WTC11 (cell line): ENCODE data around the gene F13A1. TPM values are rescaled to one million over a fixed set of nuclear protein-coding genes. Genes with fewer than 3 reads are reported as not detected.
A peak's percentile ranks its signal among the peaks of the same experiment; 100 is the strongest.

Experiments used
- ATAC-seq: fragments of 200-7000 bp; cut with Tn5 transposase; 2 replicates; pipeline ENCODE4 v1.10.0; 2021; ENCODE audit warnings: mild to moderate bottlenecking, moderate library complexity
- CTCF ChIA-PET: fragments of 300-600 bp; sonication (Branson Sonifier 250); formaldehyde crosslinking; loops from one replicate; lab custom pipeline; 2021; ENCODE audit warnings: antibody characterized with exemption; lab: Charles Lee
- POLR2A ChIA-PET: fragments of 350-600 bp; sonication (Branson Sonifier 250); formaldehyde crosslinking; loops from one replicate; lab custom pipeline; 2021; ENCODE audit warnings: antibody characterized with exemption; lab: Charles Lee
- DNase-seq: peaks from one replicate; pipeline ENCODE4 v3.0.0; 2021; ENCODE audit warnings: low spot score
- H3K27ac Mint-ChIP-seq: 2 replicates; pipeline ENCODE4 v1.8.0; 2021; ENCODE audit warnings: mixed read lengths
- H3K27me3 Mint-ChIP-seq: 2 replicates; pipeline ENCODE4 v1.8.0; 2021; ENCODE audit warnings: low read depth, mild to moderate bottlenecking, moderate library complexity, mixed read lengths
- H3K36me3 Mint-ChIP-seq: 2 replicates; pipeline ENCODE4 v1.8.0; 2021; ENCODE audit warnings: mixed read lengths
- H3K4me1 Mint-ChIP-seq: 2 replicates; pipeline ENCODE4 v1.8.0; 2022; ENCODE audit warnings: mixed read lengths
- H3K4me3 Mint-ChIP-seq: 2 replicates; pipeline ENCODE4 v1.8.0; 2021; ENCODE audit warnings: mild to moderate bottlenecking, moderate library complexity, mixed read lengths
- H3K9me3 Mint-ChIP-seq: 2 replicates; pipeline ENCODE4 v1.8.0; 2021; ENCODE audit warnings: mixed read lengths
- ATF2 ChIP-seq: sonication (generic); formaldehyde crosslinking; IDR thresholded peaks from 2 replicates; pipeline ENCODE4 v1.8.1; 2022; ENCODE audit warnings: low read depth, missing genetic modification reagents, borderline replicate concordance
- CTCF ChIP-seq: fragments of 200-600 bp; IDR thresholded peaks from 2 replicates; pipeline ENCODE4 v1.8.0; 2022; ENCODE audit warnings: antibody characterized with exemption
- E2F1 ChIP-seq: sonication (generic); formaldehyde crosslinking; IDR thresholded peaks from 2 replicates; pipeline ENCODE4 v1.8.0; 2022; ENCODE audit warnings: mild to moderate bottlenecking, missing genetic modification reagents
- ELF4 ChIP-seq: sonication (generic); formaldehyde crosslinking; IDR thresholded peaks from 2 replicates; pipeline ENCODE4 v1.8.1; 2022; ENCODE audit warnings: low read depth, mild to moderate bottlenecking, moderate library complexity, missing genetic modification reagents
- GABPB1 ChIP-seq: sonication (generic); formaldehyde crosslinking; IDR thresholded peaks from 2 replicates; pipeline ENCODE4 v1.8.1; 2023; ENCODE audit warnings: mild to moderate bottlenecking, missing genetic modification reagents
- GRHL2 ChIP-seq: fragments of 250-450 bp; sonication (Bioruptor Pico); IDR thresholded peaks from 2 replicates; pipeline ENCODE4 v1.8.0; 2022; ENCODE audit warnings: mild to moderate bottlenecking, moderate library complexity; ENCODE audit not compliant: insufficient replicate concordance, severe bottlenecking
- IRF2 ChIP-seq: sonication (generic); formaldehyde crosslinking; IDR thresholded peaks from 2 replicates; pipeline ENCODE4 v1.8.0; 2022; ENCODE audit warnings: low read depth, missing genetic modification reagents, borderline replicate concordance
- JUN ChIP-seq: sonication (generic); formaldehyde crosslinking; IDR thresholded peaks from 2 replicates; pipeline ENCODE4 v1.8.0; 2023; ENCODE audit warnings: mild to moderate bottlenecking, missing genetic modification reagents
- TP53 ChIP-seq: sonication (generic); formaldehyde crosslinking; IDR thresholded peaks from 2 replicates; pipeline ENCODE4 v1.8.1; 2023; ENCODE audit warnings: mild to moderate bottlenecking, missing genetic modification reagents
- ZBTB21 ChIP-seq: sonication (generic); formaldehyde crosslinking; IDR thresholded peaks from 2 replicates; pipeline ENCODE4 v1.8.1; 2023; ENCODE audit warnings: mild to moderate bottlenecking, missing genetic modification reagents, borderline replicate concordance
- ZNF138 ChIP-seq: sonication (generic); formaldehyde crosslinking; conservative IDR thresholded peaks from 2 replicates; pipeline ENCODE4 v1.8.1; 2022; ENCODE audit warnings: mild to moderate bottlenecking, moderate library complexity, missing genetic modification reagents
- ZNF263 ChIP-seq: sonication (generic); formaldehyde crosslinking; IDR thresholded peaks from 2 replicates; pipeline ENCODE4 v1.8.1; 2022; ENCODE audit warnings: low read depth, mild to moderate bottlenecking, moderate library complexity, missing genetic modification reagents
- total RNA-seq: library from RNA; stranded (reverse); gene quantifications from 3 replicates; pipeline ENCODE4 v1.2.3, GENCODE V29; 2021
- TF ChIP-seq, protein P1 (sequence below): sonication (generic); formaldehyde crosslinking; conservative IDR thresholded peaks from 2 replicates; pipeline ENCODE4 v1.8.1; 2023; ENCODE audit warnings: mild to moderate bottlenecking, low read depth, missing genetic modification reagents, moderate library complexity
- TF ChIP-seq, protein P2 (sequence below): sonication (generic); formaldehyde crosslinking; IDR thresholded peaks from 2 replicates; pipeline ENCODE4 v1.8.0; 2023; ENCODE audit warnings: missing genetic modification reagents
- TF ChIP-seq, protein P3 (sequence below): sonication (generic); formaldehyde crosslinking; IDR thresholded peaks from 2 replicates; pipeline ENCODE4 v1.8.0; 2023; ENCODE audit warnings: missing genetic modification reagents, mild to moderate bottlenecking, borderline replicate concordance
- TF ChIP-seq, protein P4 (sequence below): sonication (generic); formaldehyde crosslinking; IDR thresholded peaks from 2 replicates; pipeline ENCODE4 v1.8.1; 2022; ENCODE audit warnings: mild to moderate bottlenecking, moderate library complexity, missing genetic modification reagents

F13A1 gene
- total RNA-seq, 1 experiment from 2014 or later: 1.0 TPM

DNA sequence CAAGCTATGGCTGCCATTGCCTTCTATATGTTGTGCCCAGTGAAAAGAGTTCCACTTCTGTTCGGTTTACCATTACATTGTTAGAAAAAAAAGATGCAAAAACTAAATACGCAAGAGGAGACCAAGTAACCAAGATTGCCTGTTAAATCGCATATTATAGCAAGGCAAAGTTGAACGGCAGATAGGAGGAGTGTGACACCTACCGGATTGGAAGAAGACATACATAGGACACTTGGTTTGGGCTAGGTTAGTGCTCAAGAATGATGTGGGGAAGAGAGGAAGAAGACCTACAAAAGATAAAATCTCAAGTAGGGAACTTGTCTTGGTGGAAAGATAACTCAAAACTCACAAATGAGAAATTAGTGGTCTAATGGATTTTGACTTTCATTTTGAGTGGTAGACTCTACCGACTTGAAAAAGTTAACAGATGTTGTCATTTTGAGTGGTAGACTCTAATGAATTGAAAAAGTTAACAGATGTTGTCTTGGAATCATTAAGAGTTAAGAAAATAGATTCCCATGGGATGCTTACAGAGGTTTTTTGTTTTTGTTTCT lies 95.5 kb downstream of the F13A1 start:
- H3K36me3 Mint-ChIP-seq: no peaks in the 10 kb centered on the region
- ChIA-PET CTCF (no interaction called here), POLR2A (no interaction called here)
- H3K9me3 Mint-ChIP-seq: no peaks in the 10 kb centered on the region
- H3K4me3 Mint-ChIP-seq: no peak overlapping the region
- no peak overlapping the region for H3K27ac Mint-ChIP-seq
- no peak for TF ChIP-seq TP53 (CRISPR knock-in tag)
- TF ChIP-seq ELF4 (CRISPR knock-in tag): no peak
- TF ChIP-seq, protein P1, sequence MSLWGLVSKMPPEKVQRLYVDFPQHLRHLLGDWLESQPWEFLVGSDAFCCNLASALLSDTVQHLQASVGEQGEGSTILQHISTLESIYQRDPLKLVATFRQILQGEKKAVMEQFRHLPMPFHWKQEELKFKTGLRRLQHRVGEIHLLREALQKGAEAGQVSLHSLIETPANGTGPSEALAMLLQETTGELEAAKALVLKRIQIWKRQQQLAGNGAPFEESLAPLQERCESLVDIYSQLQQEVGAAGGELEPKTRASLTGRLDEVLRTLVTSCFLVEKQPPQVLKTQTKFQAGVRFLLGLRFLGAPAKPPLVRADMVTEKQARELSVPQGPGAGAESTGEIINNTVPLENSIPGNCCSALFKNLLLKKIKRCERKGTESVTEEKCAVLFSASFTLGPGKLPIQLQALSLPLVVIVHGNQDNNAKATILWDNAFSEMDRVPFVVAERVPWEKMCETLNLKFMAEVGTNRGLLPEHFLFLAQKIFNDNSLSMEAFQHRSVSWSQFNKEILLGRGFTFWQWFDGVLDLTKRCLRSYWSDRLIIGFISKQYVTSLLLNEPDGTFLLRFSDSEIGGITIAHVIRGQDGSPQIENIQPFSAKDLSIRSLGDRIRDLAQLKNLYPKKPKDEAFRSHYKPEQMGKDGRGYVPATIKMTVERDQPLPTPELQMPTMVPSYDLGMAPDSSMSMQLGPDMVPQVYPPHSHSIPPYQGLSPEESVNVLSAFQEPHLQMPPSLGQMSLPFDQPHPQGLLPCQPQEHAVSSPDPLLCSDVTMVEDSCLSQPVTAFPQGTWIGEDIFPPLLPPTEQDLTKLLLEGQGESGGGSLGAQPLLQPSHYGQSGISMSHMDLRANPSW (CRISPR knock-in tag): no peak
- no peak for TF ChIP-seq IRF2
- no peak for TF ChIP-seq ZNF138 (CRISPR knock-in tag)
- TF ChIP-seq ZBTB21 (CRISPR knock-in tag): no peak
- TF ChIP-seq, protein P2, sequence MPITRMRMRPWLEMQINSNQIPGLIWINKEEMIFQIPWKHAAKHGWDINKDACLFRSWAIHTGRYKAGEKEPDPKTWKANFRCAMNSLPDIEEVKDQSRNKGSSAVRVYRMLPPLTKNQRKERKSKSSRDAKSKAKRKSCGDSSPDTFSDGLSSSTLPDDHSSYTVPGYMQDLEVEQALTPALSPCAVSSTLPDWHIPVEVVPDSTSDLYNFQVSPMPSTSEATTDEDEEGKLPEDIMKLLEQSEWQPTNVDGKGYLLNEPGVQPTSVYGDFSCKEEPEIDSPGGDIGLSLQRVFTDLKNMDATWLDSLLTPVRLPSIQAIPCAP (CRISPR knock-in tag): no peak
- TF ChIP-seq GABPB1: no peak
- no peak for TF ChIP-seq ATF2 (CRISPR knock-in tag)
- H3K4me1 Mint-ChIP-seq: peaks cover 7% of the 10 kb centered on the region
- no peak for DNase-seq
- H3K27me3 Mint-ChIP-seq: no peaks in the 10 kb centered on the region; the same call in 1 of the 2 replicates
- no peak for ATAC-seq

DNA sequence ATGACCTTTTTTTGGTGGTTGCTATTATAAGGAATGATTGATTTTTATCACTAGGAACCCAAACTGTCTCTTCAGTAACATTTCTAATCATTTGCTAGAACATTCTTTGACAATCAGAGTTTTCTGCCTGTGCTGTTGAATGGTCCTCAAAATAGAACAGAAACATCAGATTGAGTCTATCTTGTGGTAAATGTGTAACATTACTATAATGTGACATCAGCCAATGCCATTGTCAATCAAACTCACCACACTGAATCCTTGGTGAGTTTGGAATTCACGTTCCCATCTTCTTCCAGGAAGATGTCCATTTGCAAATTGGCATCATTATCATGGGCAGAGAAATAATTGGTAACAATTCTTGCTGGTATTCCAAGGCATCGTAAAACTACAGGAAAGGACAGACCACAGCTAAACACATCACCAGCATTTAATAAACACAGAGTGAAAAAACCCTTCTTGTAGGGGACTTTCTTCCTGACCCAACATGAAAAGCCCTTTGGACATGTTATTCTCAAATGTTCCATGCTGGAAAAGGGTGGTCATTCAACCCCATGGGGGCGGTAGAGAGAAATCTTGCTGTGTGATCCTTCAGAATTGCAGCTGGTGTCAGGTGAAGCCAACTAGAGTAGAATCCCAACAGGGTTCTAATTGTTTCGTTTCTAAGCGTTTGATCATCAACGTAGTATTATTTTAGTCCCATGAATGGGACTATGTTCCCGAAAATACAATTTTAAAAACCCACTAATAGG lies 98.5 kb downstream of the F13A1 start:
- peak; percentile 69 for ATAC-seq
- TF ChIP-seq ZNF263 (no peak), CTCF (peak; percentile 51; the same call in 1 of the 2 replicates)
- TF ChIP-seq, all 79 proteins: peak for 1
- Mint-ChIP-seq H3K4me3 (no peak overlapping the region), H3K27ac (no peak overlapping the region), H3K36me3 (no peaks in the 10 kb centered on the region), H3K27me3 (no peaks in the 10 kb centered on the region), H3K9me3 (no peaks in the 10 kb centered on the region), H3K4me1 (peaks cover 12% of the 10 kb centered on the region)
- ChIA-PET CTCF (interaction anchor here (0.6 to 1.8 kb wide), 12 partner anchors 9 to 494 kb away, joined by 3 to 8 read pairs (median 3); no protein-coding TSS in a partner anchor), POLR2A (no interaction called here)
- DNase-seq: peak; percentile 68

DNA sequence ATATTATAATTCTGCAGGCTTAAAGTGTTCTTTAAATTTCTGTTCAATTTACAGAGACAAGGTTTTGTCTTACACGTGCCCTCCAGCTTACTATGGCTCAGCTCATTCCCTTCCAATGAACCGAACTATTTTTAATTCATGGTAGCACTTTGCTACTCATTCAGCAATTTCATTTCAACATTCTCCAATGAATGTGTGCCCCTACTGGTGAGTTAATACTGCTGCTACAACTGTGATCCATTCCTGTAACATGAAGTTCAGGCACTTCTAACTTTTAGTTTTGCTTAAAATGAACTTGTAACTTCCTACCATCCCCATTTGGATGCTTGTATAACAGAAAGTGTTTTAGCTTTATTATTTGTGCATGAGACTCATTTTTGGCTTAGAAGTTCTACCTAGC lies 99.7 kb downstream of the F13A1 start:
- CTCF ChIA-PET: interaction anchor here (0.8 to 1.5 kb wide), 4 partner anchors 14 to 274 kb away, joined by 3 to 4 read pairs (median 4); no protein-coding TSS in a partner anchor
- ATAC-seq (no peak; the same call in 1 of the 2 replicates), DNase-seq (no peak)
- Mint-ChIP-seq H3K27ac (no peak overlapping the region), H3K4me1 (peaks cover 6% of the 10 kb centered on the region), H3K36me3 (no peaks in the 10 kb centered on the region), H3K4me3 (no peak overlapping the region), H3K9me3 (no peaks in the 10 kb centered on the region), H3K27me3 (no peaks in the 10 kb centered on the region)
- POLR2A ChIA-PET: no interaction called here
- TF ChIP-seq, protein P3, sequence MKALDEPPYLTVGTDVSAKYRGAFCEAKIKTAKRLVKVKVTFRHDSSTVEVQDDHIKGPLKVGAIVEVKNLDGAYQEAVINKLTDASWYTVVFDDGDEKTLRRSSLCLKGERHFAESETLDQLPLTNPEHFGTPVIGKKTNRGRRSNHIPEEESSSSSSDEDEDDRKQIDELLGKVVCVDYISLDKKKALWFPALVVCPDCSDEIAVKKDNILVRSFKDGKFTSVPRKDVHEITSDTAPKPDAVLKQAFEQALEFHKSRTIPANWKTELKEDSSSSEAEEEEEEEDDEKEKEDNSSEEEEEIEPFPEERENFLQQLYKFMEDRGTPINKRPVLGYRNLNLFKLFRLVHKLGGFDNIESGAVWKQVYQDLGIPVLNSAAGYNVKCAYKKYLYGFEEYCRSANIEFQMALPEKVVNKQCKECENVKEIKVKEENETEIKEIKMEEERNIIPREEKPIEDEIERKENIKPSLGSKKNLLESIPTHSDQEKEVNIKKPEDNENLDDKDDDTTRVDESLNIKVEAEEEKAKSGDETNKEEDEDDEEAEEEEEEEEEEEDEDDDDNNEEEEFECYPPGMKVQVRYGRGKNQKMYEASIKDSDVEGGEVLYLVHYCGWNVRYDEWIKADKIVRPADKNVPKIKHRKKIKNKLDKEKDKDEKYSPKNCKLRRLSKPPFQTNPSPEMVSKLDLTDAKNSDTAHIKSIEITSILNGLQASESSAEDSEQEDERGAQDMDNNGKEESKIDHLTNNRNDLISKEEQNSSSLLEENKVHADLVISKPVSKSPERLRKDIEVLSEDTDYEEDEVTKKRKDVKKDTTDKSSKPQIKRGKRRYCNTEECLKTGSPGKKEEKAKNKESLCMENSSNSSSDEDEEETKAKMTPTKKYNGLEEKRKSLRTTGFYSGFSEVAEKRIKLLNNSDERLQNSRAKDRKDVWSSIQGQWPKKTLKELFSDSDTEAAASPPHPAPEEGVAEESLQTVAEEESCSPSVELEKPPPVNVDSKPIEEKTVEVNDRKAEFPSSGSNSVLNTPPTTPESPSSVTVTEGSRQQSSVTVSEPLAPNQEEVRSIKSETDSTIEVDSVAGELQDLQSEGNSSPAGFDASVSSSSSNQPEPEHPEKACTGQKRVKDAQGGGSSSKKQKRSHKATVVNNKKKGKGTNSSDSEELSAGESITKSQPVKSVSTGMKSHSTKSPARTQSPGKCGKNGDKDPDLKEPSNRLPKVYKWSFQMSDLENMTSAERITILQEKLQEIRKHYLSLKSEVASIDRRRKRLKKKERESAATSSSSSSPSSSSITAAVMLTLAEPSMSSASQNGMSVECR (CRISPR knock-in tag): no peak
- no peak for TF ChIP-seq JUN (CRISPR knock-in tag)
- no peak for TF ChIP-seq ZNF138 (CRISPR knock-in tag)
- no peak for TF ChIP-seq ZBTB21 (CRISPR knock-in tag)
- no peak for TF ChIP-seq GRHL2
- TF ChIP-seq E2F1 (CRISPR knock-in tag): no peak
- TF ChIP-seq, protein P4, sequence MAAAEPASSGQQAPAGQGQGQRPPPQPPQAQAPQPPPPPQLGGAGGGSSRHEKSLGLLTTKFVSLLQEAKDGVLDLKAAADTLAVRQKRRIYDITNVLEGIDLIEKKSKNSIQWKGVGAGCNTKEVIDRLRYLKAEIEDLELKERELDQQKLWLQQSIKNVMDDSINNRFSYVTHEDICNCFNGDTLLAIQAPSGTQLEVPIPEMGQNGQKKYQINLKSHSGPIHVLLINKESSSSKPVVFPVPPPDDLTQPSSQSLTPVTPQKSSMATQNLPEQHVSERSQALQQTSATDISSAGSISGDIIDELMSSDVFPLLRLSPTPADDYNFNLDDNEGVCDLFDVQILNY (CRISPR knock-in tag): no peak
